Ascending aorta (tissue), 2 donors: ENCODE data around the gene ARSG. TPM values are rescaled to one million over a fixed set of nuclear protein-coding genes. Genes with fewer than 3 reads are reported as not detected.

Experiments
- DNase-seq, 2 donors: peaks; one replicate each; pipeline ENCODE4 v3.0.0-alpha.2; 2019; ENCODE audit warnings: low spot score in 2 of 2
- H3K27ac ChIP-seq, 2 donors: fragments of 200-600 bp; sonication (generic); one replicate each; pipeline ENCODE4 v1.5.1; 2016 to 2017; ENCODE audit warnings: mild to moderate bottlenecking in 1 of 2
- H3K27me3 ChIP-seq: fragments of 200-600 bp; sonication (generic); one replicate; pipeline ENCODE4 v1.5.1; 2017
- H3K36me3 ChIP-seq, 2 donors: fragments of 200-600 bp; sonication (generic); one replicate each; pipeline ENCODE4 v1.5.1; 2016
- H3K4me1 ChIP-seq, 2 donors: fragments of 200-600 bp; sonication (generic); one replicate each; pipeline ENCODE4 v1.5.1; 2016 to 2017; ENCODE audit warnings: mild to moderate bottlenecking in 1 of 2
- H3K4me3 ChIP-seq, 2 donors: fragments of 200-600 bp; sonication (generic); one replicate each; pipeline ENCODE4 v1.5.1; 2016 to 2017; ENCODE audit warnings: mild to moderate bottlenecking in 1 of 2
- H3K9me3 ChIP-seq, 2 donors: fragments of 200-600 bp; sonication (generic); one replicate each; pipeline ENCODE4 v1.5.1; 2016
- intact Hi-C: fragments of 100-400 bp; cut with DNase I; formaldehyde crosslinking; loops from one replicate; pipeline ENCODE4 v1.15.1; 2023
- total RNA-seq: library from RNA; depleted of rRNA; stranded (reverse); fragments of >200 nt; gene quantifications from one replicate; pipeline ENCODE4 v1.1.0, GENCODE V29; 2016
- TF ChIP-seq, protein P1 (sequence below), 3 experiments: fragments of 200-600 bp in 2 of 3; fragments of 450-650 bp in 1 of 3; sonication (generic) in 2 of 3; IDR thresholded peaks; one replicate each; pipeline ENCODE4 v1.5.1; 2016 to 2019; ENCODE audit warnings: antibody characterized with exemption in 3 of 3, mild to moderate bottlenecking in 1 of 3, moderate library complexity in 1 of 3

ARSG gene
- total RNA-seq, 1 donor from 2014 or later = 7.3 TPM

- intact Hi-C loops = no loop called here
- Histone ChIP-seq H3K36me3 (no peaks in the 10 kb centered on the region), H3K9me3 (no peaks in the 10 kb centered on the region), H3K27ac (no peak overlapping the region), H3K4me1 (no peaks in the 10 kb centered on the region), H3K4me3 (no peak overlapping the region), H3K27me3 (no peaks in the 10 kb centered on the region)
- DNase-seq = no peak
- TF ChIP-seq, protein P1, sequence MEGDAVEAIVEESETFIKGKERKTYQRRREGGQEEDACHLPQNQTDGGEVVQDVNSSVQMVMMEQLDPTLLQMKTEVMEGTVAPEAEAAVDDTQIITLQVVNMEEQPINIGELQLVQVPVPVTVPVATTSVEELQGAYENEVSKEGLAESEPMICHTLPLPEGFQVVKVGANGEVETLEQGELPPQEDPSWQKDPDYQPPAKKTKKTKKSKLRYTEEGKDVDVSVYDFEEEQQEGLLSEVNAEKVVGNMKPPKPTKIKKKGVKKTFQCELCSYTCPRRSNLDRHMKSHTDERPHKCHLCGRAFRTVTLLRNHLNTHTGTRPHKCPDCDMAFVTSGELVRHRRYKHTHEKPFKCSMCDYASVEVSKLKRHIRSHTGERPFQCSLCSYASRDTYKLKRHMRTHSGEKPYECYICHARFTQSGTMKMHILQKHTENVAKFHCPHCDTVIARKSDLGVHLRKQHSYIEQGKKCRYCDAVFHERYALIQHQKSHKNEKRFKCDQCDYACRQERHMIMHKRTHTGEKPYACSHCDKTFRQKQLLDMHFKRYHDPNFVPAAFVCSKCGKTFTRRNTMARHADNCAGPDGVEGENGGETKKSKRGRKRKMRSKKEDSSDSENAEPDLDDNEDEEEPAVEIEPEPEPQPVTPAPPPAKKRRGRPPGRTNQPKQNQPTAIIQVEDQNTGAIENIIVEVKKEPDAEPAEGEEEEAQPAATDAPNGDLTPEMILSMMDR (IDR thresholded peaks at IDR 0.05) = no peak
Observed at GRCh38 chr17:68324654-68325336, 33.5 kb downstream of the ARSG start.

DNA sequence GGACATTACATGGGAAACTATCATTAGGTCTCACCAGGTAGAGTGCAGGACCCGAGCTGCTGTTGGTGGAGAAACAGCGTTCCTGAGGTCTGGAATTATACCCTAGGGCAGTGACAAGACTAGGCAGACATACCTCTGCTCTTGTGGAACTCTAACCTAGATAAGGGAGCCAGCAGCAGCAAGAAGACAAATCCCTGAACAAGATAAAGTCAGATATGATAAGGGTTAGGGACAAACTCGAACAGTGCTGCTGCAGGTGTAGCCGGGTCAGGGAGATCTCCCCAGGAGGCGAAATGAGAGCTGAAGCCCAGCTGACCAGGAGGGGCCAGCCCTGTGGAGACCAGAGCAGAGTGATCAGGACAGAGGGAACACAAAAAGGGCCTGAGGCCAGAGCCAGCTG is 34.7 kb downstream of the ARSG start:
- no peak for DNase-seq
- H3K4me3 ChIP-seq = no peak overlapping the region
- H3K4me1 ChIP-seq = no peaks in the 10 kb centered on the region
- intact Hi-C loops = no loop called here
- no peaks in the 10 kb centered on the region for H3K36me3 ChIP-seq
- H3K9me3 ChIP-seq = peaks cover 0 to 5% of the 10 kb centered on the region in 2 donors
- no peak overlapping the region for H3K27ac ChIP-seq
- H3K27me3 ChIP-seq = no peaks in the 10 kb centered on the region
- TF ChIP-seq, protein P1 (IDR thresholded peaks at IDR 0.05) = no peak

- TF ChIP-seq, protein P1 (IDR thresholded peaks at IDR 0.05) = no peak
- H3K4me1 ChIP-seq = no peaks in the 10 kb centered on the region
- intact Hi-C loops = no loop called here
- no peak for DNase-seq
- H3K27ac ChIP-seq = no peak overlapping the region
- no peaks in the 10 kb centered on the region for H3K36me3 ChIP-seq
- peaks cover 0 to 13% of the 10 kb centered on the region in 2 donors for H3K9me3 ChIP-seq
- no peaks in the 10 kb centered on the region for H3K27me3 ChIP-seq
- no peak overlapping the region for H3K4me3 ChIP-seq
Observed at GRCh38 chr17:68326681-68327080, 35.4 kb downstream of the ARSG start.

- peaks cover 4 to 19% of the 10 kb centered on the region in 2 donors for H3K9me3 ChIP-seq
- H3K4me1 ChIP-seq = no peaks in the 10 kb centered on the region
- intact Hi-C loops = no loop called here
- no peaks in the 10 kb centered on the region for H3K36me3 ChIP-seq
- H3K27me3 ChIP-seq = no peaks in the 10 kb centered on the region
- DNase-seq = no peak
- no peak overlapping the region for H3K4me3 ChIP-seq
- H3K27ac ChIP-seq = no peak overlapping the region
- TF ChIP-seq, protein P1 (IDR thresholded peaks at IDR 0.05) = no peak
Observed at GRCh38 chr17:68327823-68328557, 36.7 kb downstream of the ARSG start.

GRCh38 chr17:68328676-68329075 is 37.4 kb downstream of the ARSG start:
- no peaks in the 10 kb centered on the region for H3K4me1 ChIP-seq
- H3K27me3 ChIP-seq = no peaks in the 10 kb centered on the region
- no peak for DNase-seq
- no peak overlapping the region for H3K4me3 ChIP-seq
- H3K27ac ChIP-seq = no peak overlapping the region
- TF ChIP-seq, protein P1 (IDR thresholded peaks at IDR 0.05) = no peak
- H3K36me3 ChIP-seq = no peaks in the 10 kb centered on the region
- peaks cover 4 to 19% of the 10 kb centered on the region in 2 donors for H3K9me3 ChIP-seq
- intact Hi-C loops = no loop called here
